ENCODE results near the gene GGCX.

GRCh38 chr2:85506768-85507181, 54.5 kb downstream of the GGCX start:
- TF ChIP-seq YY1 (IDR thresholded peaks at IDR 0.05; ENCODE audit: insufficient read depth, insufficient read length) (no peak), ZNF274 (IDR thresholded peaks at IDR 0.05; ENCODE audit: low read depth, low read length) (no peak), SUZ12 (IDR thresholded peaks at IDR 0.05; ENCODE audit: extremely low read depth, insufficient read depth, insufficient read length) (no peak)
